OCI-LY3 (cell line): ENCODE data around the gene SMAD7.

Experiments used
- H2AFZ ChIP-seq: fragments of 200-600, 300-600 bp; shearing (Covaris generic); 2 replicates; pipeline ENCODE4 v1.6.0; 2014; ENCODE audit warnings: antibody characterized with exemption, low read depth, low read length
- H3K27ac ChIP-seq: fragments of 200-600, 300-600 bp; sonication (generic); 2 replicates; pipeline ENCODE4 v1.5.1; 2014; ENCODE audit warnings: mild to moderate bottlenecking, low read length, moderate library complexity, mixed read lengths
- H3K27me3 ChIP-seq: fragments of 200-600, 300-600 bp; sonication (generic); 2 replicates; pipeline ENCODE4 v1.6.1; 2014; ENCODE audit warnings: low read depth, low read length, mixed read lengths
- H3K36me3 ChIP-seq: fragments of 200-600, 300-600 bp; sonication (generic); replicated peaks from 2 replicates; pipeline ENCODE3; 2014; ENCODE audit warnings: low read depth, low read length, mixed read lengths
- H3K4me1 ChIP-seq: fragments of 300-600, 200-600 bp; sonication (generic); 2 replicates; pipeline ENCODE4 v1.6.1; 2014; ENCODE audit warnings: low read length, mixed read lengths
- H3K4me2 ChIP-seq: fragments of 200-600, 300-600 bp; sonication (generic); 2 replicates; pipeline ENCODE4 v1.6.1; 2014; ENCODE audit warnings: low read length, mixed read lengths
- H3K4me3 ChIP-seq: fragments of 300-600, 200-600 bp; sonication (generic); 2 replicates; pipeline ENCODE4 v1.5.1; 2014; ENCODE audit warnings: antibody characterized with exemption, mild to moderate bottlenecking, low read length, moderate library complexity
- H3K79me2 ChIP-seq: fragments of 300-600, 200-600 bp; shearing (Covaris generic); 2 replicates; pipeline ENCODE4 v1.6.1; 2014; ENCODE audit warnings: mild to moderate bottlenecking, low read length, mixed read lengths
- H3K9ac ChIP-seq: fragments of 300-600, 200-600 bp; shearing (Covaris generic); 2 replicates; pipeline ENCODE4 v1.6.0; 2014; ENCODE audit warnings: mild to moderate bottlenecking, low read length, moderate library complexity
- H3K9me3 ChIP-seq: fragments of 200-600, 300-600 bp; shearing (Covaris generic); 2 replicates; pipeline ENCODE4 v1.6.1; 2014; ENCODE audit warnings: low read length, mixed read lengths; ENCODE audit not compliant: insufficient read depth
- H4K20me1 ChIP-seq: fragments of 200-600, 300-600 bp; sonication (generic); 2 replicates; pipeline ENCODE4 v1.6.1; 2016; ENCODE audit warnings: low read length, mixed read lengths; ENCODE audit not compliant: insufficient read depth
- EZH2phosphoT487 ChIP-seq: fragments of 200-600 bp; shearing (Covaris generic); IDR thresholded peaks from 2 replicates; pipeline ENCODE4 v1.6.1; 2018; ENCODE audit warnings: antibody characterized with exemption, mixed run types, low read depth
- TF ChIP-seq, protein P1 (sequence below): fragments of 200-600, 300-600 bp; sonication (generic); IDR thresholded peaks from 2 replicates; pipeline ENCODE4 v1.5.1; 2014; ENCODE audit warnings: antibody characterized with exemption, low read length, low read depth

SMAD7 gene

DNA sequence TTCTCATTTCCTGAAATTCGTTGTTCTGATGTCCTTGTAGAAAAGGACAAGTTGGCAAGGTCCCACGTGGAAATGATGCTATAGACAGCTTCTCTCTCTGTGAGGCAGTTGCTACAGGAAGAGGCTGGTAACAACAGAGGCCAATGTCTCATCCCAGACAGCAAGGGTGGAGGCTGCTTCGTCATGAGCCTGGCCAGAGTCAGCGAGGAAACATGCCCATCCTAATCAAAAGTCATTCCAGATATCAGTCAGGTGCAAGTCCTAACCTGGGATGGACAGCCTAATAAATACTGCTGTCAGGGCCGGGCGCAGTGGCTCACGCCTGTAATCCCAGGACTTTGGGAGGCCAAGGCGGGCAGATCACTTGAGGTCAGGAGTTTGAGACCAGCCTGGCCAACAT, 6.4 kb upstream of the SMAD7 start:
- H3K27me3 ChIP-seq: peaks cover 19% of the 10 kb centered on the region
- peaks cover 5% of the 10 kb centered on the region for H3K4me1 ChIP-seq
- no peaks in the 10 kb centered on the region for H3K36me3 ChIP-seq
- TF ChIP-seq, protein P1, sequence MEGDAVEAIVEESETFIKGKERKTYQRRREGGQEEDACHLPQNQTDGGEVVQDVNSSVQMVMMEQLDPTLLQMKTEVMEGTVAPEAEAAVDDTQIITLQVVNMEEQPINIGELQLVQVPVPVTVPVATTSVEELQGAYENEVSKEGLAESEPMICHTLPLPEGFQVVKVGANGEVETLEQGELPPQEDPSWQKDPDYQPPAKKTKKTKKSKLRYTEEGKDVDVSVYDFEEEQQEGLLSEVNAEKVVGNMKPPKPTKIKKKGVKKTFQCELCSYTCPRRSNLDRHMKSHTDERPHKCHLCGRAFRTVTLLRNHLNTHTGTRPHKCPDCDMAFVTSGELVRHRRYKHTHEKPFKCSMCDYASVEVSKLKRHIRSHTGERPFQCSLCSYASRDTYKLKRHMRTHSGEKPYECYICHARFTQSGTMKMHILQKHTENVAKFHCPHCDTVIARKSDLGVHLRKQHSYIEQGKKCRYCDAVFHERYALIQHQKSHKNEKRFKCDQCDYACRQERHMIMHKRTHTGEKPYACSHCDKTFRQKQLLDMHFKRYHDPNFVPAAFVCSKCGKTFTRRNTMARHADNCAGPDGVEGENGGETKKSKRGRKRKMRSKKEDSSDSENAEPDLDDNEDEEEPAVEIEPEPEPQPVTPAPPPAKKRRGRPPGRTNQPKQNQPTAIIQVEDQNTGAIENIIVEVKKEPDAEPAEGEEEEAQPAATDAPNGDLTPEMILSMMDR: no peak
- H3K4me2 ChIP-seq: no peak overlapping the region
- no peak overlapping the region for H3K4me3 ChIP-seq
- H3K79me2 ChIP-seq: no peaks in the 10 kb centered on the region
- no peaks in the 10 kb centered on the region for H3K9me3 ChIP-seq
- H3K27ac ChIP-seq: no peak overlapping the region
- H3K9ac ChIP-seq: no peak overlapping the region
- no peak overlapping the region for H2AFZ ChIP-seq
- H4K20me1 ChIP-seq: no peaks in the 10 kb centered on the region

DNA sequence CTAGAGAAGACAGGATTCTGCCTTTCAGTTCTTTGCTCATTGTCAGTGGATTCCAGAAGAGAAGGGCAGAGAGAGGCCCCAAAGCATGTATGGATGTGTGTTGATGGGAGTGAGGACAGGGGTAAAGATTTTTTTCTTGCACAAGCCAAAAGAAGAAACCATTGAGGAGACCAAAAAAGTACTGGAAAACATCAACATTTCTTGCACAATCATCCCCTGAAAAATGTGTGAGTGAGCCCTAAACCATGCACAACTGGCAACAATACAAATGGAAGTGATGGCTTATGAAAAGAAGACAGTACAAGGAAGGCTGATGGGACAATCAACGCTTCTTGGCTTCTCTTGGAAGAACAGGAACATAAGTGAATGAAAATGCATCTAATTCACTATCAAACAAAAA, 5.6 kb upstream of the SMAD7 start:
- Histone ChIP-seq H2AFZ (no peak overlapping the region), H3K9ac (no peak overlapping the region), H3K4me1 (peaks cover 5% of the 10 kb centered on the region), H3K4me2 (no peak overlapping the region), H3K27ac (no peak overlapping the region), H3K79me2 (no peaks in the 10 kb centered on the region), H3K36me3 (no peaks in the 10 kb centered on the region), H3K27me3 (peaks cover 17% of the 10 kb centered on the region), H3K4me3 (no peak overlapping the region), H3K9me3 (no peaks in the 10 kb centered on the region), H4K20me1 (no peaks in the 10 kb centered on the region)
- TF ChIP-seq, protein P1: no peak
- TF ChIP-seq EZH2phosphoT487: no peak

DNA sequence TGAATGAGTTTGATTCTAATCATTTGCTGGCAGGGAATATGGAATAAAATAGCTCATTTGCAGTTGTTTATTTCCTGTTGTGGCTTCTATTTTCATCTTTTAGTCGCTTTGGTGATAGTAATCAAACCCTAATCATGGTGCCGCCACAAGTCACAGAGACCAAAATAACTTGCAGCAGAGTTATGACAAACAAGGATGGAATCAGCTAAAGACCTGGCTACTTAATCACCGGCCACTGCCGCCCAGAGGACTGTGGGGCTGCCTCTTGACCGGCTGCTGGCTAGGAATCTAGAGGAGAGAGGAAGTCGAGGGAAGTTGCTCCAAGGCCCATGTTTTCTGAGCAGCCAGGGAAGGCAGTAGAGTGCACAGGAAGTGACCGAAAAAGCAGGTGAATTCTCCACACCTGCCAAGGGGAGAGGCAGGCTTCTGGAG, 5.1 kb upstream of the SMAD7 start:
- Histone ChIP-seq H3K36me3 (no peaks in the 10 kb centered on the region), H3K27me3 (peaks cover 17% of the 10 kb centered on the region), H3K79me2 (peaks cover 2% of the 10 kb centered on the region; the same call in 1 of the 2 replicates), H3K4me1 (peaks cover 5% of the 10 kb centered on the region), H3K9ac (no peak overlapping the region), H3K4me2 (no peak overlapping the region), H3K27ac (no peak overlapping the region), H3K9me3 (no peaks in the 10 kb centered on the region), H2AFZ (no peak overlapping the region), H4K20me1 (no peaks in the 10 kb centered on the region), H3K4me3 (no peak overlapping the region)
- TF ChIP-seq, protein P1: no peak
- no peak for TF ChIP-seq EZH2phosphoT487

DNA sequence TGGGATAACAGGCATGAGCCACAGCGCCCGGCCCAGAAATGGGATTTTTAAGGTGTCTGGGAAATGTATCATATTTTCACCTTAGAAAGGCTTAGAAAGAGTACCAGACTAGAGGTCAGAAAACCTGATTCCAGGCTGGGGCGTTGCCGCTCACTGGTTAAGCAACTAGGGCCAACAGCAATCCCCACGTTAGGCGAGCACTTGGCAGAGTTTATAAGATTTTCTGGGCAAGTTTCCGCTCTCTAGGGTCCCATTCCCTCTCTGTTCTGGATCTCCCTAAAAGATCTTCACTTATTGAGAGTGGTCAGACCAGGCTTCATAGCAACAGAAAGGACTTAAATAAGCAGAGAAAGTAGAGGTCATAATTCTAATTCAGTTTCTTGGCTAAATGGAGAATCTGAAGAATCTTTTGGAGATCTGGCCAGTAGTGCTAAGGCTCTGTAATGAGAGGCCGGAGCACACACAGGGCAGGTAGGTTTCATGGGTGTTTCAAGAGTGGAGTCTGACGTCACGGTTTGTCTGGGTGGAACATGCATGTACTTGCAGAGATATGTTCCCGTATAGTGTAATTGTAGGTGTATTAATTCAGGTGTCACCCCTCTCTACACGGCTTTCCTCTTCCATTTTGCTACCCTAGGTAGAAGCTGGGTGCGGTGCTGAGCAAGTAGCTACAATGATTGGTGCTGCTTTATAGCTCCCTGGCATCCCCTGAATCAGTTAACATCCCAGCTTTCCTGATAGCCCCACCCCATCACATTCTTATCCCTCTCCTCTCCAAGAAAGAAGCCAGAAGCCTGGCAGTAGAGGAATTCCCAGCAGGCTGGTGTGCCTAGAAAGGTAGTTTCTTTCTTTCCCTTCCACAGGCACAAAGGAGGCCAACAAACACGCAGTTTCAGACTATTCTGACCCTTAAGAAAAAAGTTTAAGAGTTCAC, 4.4 kb upstream of the SMAD7 start:
- no peak overlapping the region for H3K9ac ChIP-seq

More for the DNA sequence above, 4.4 kb upstream of the SMAD7 start:
- no peaks in the 10 kb centered on the region for H4K20me1 ChIP-seq
- no peak overlapping the region for H3K27ac ChIP-seq
- H3K27me3 ChIP-seq: peaks cover 17% of the 10 kb centered on the region
- H3K4me3 ChIP-seq: no peak overlapping the region
- no peak overlapping the region for H2AFZ ChIP-seq
- TF ChIP-seq, protein P1: no peak
- no peak for TF ChIP-seq EZH2phosphoT487
- peaks cover 5% of the 10 kb centered on the region for H3K4me1 ChIP-seq
- no peaks in the 10 kb centered on the region for H3K36me3 ChIP-seq
- H3K9me3 ChIP-seq: no peaks in the 10 kb centered on the region
- peaks cover 8% of the 10 kb centered on the region for H3K79me2 ChIP-seq
- H3K4me2 ChIP-seq: no peak overlapping the region
